Lower lobe of right lung (tissue), 2 donors: ENCODE measurements around the gene SH3BP4. TPM values are rescaled to one million over a fixed set of nuclear protein-coding genes. Genes with fewer than 3 reads are reported as not detected.

Experiments used
- ATAC-seq, 2 donors: fragments of 200-7000 bp; cut with Tn5 transposase; one replicate each; pipeline ENCODE4 v1.9.1; 2020 to 2022; ENCODE audit warnings: mild to moderate bottlenecking in 2 of 2, moderate library complexity in 2 of 2
- DNase-seq: peaks from one replicate; pipeline ENCODE4 v3.0.0-alpha.2; 2020
- H3K27ac ChIP-seq: fragments of 200-600 bp; one replicate; pipeline ENCODE4 v1.8.0; 2022
- H3K27me3 ChIP-seq: fragments of 200-600 bp; one replicate; pipeline ENCODE4 v1.8.0; 2022; ENCODE audit warnings: low read depth
- H3K36me3 ChIP-seq: fragments of 200-600 bp; one replicate; pipeline ENCODE4 v1.8.0; 2022; ENCODE audit warnings: mild to moderate bottlenecking
- H3K4me1 ChIP-seq: fragments of 200-600 bp; one replicate; pipeline ENCODE4 v1.8.0; 2022
- H3K4me3 ChIP-seq: fragments of 200-600 bp; one replicate; pipeline ENCODE4 v1.8.0; 2022; ENCODE audit warnings: mild to moderate bottlenecking
- H3K9me3 ChIP-seq: fragments of 200-600 bp; one replicate; pipeline ENCODE4 v1.8.0; 2022
- CTCF ChIP-seq: fragments of 200-600 bp; IDR thresholded peaks from one replicate; pipeline ENCODE4 v1.8.0; 2022; ENCODE audit warnings: antibody characterized with exemption, mild to moderate bottlenecking
- intact Hi-C: fragments of 100-400 bp; cut with DNase I; formaldehyde crosslinking; loops from one replicate; pipeline ENCODE4 v1.11.0; 2022
- total RNA-seq: library from RNA; stranded (reverse); fragmentation: NEBNext Ultra II Directional; extraction: Animal tissue kit (Norgen Biotek cat#: 25700); gene quantifications from one replicate; pipeline ENCODE4 v1.2.1, GENCODE V29; 2021
- donor health status: DM: no; HTN: yes; CAD: no; lungs with severe emphysema.

The SH3BP4 gene
- total RNA-seq, 1 donor from 2014 or later: 36.8 TPM

- Histone ChIP-seq H3K4me3 (no peak overlapping the region), H3K4me1 (no peaks in the 10 kb centered on the region), H3K27ac (no peak overlapping the region), H3K36me3 (no peaks in the 10 kb centered on the region), H3K27me3 (no peaks in the 10 kb centered on the region), H3K9me3 (no peaks in the 10 kb centered on the region)
- DNase-seq (no peak), ATAC-seq (no peak)
- intact Hi-C loops: no loop called here
- no peak for TF ChIP-seq CTCF
Measured at GRCh38 chr2:235063471-235063961, 111.7 kb downstream of the SH3BP4 start.

- no peaks in the 10 kb centered on the region for H3K9me3 ChIP-seq
- TF ChIP-seq CTCF: no peak
- no peak overlapping the region for H3K4me3 ChIP-seq
- H3K36me3 ChIP-seq: no peaks in the 10 kb centered on the region
- no peaks in the 10 kb centered on the region for H3K4me1 ChIP-seq
- no peak overlapping the region for H3K27ac ChIP-seq
- no peak for ATAC-seq
- no peak for DNase-seq
- H3K27me3 ChIP-seq: no peaks in the 10 kb centered on the region
- intact Hi-C loops: no loop called here
Measured at GRCh38 chr2:235064976-235065375, 113.2 kb downstream of the SH3BP4 start.

GRCh38 chr2:235066490-235066889 lies 114.7 kb downstream of the SH3BP4 start:
- Histone ChIP-seq H3K27ac (no peak overlapping the region), H3K27me3 (no peaks in the 10 kb centered on the region), H3K4me1 (no peaks in the 10 kb centered on the region), H3K9me3 (no peaks in the 10 kb centered on the region), H3K36me3 (no peaks in the 10 kb centered on the region), H3K4me3 (no peak overlapping the region)
- DNase-seq (no peak), ATAC-seq (no peak)
- intact Hi-C loops: no loop called here
- TF ChIP-seq CTCF: no peak

- DNase-seq: no peak
- no peak overlapping the region for H3K27ac ChIP-seq
- H3K4me1 ChIP-seq: no peaks in the 10 kb centered on the region
- no peaks in the 10 kb centered on the region for H3K9me3 ChIP-seq
- intact Hi-C loops: no loop called here
- H3K27me3 ChIP-seq: no peaks in the 10 kb centered on the region
- H3K4me3 ChIP-seq: no peak overlapping the region
- no peak for TF ChIP-seq CTCF
- H3K36me3 ChIP-seq: no peaks in the 10 kb centered on the region
- no peak for ATAC-seq
Measured at GRCh38 chr2:235066895-235067294, 115.1 kb downstream of the SH3BP4 start.

GRCh38 chr2:235068701-235069100 lies 116.9 kb downstream of the SH3BP4 start:
- H3K36me3 ChIP-seq: no peaks in the 10 kb centered on the region
- H3K4me3 ChIP-seq: no peak overlapping the region
- TF ChIP-seq CTCF: no peak
- intact Hi-C loops: no loop called here
- DNase-seq (no peak), ATAC-seq (no peak)
- no peaks in the 10 kb centered on the region for H3K9me3 ChIP-seq
- H3K27me3 ChIP-seq: no peaks in the 10 kb centered on the region
- H3K4me1 ChIP-seq: no peaks in the 10 kb centered on the region
- H3K27ac ChIP-seq: no peak overlapping the region
